Neural cell (in vitro differentiated cells): ENCODE data around the gene PIP5K1B.

Experiments used
- CTCF ChIP-seq: fragments of 450-650 bp; IDR thresholded peaks from 2 replicates; pipeline ENCODE4 v1.5.1; 2014; ENCODE audit warnings: antibody characterized with exemption, mild to moderate bottlenecking, moderate library complexity; ENCODE audit not compliant: poor library complexity, severe bottlenecking
- EZH2 ChIP-seq: fragments of 200-600, 300-800 bp; shearing (Covaris generic), sonication (generic); IDR thresholded peaks from 2 replicates; pipeline ENCODE4 v1.6.1; 2014; ENCODE audit warnings: antibody characterized with exemption, low read length, borderline replicate concordance, mild to moderate bottlenecking; ENCODE audit not compliant: insufficient read depth, poor library complexity, severe bottlenecking
- POLR2AphosphoS5 ChIP-seq: IDR thresholded peaks from 2 replicates; pipeline ENCODE4 v1.6.1; 2012
- RAD21 ChIP-seq: fragments of 450-650 bp; conservative IDR thresholded peaks from 2 replicates; pipeline ENCODE4 v1.6.1; 2014; ENCODE audit warnings: antibody characterized with exemption, mild to moderate bottlenecking, moderate library complexity
- SMC3 ChIP-seq: fragments of 450-650 bp; conservative IDR thresholded peaks from 2 replicates; pipeline ENCODE4 v1.6.1; 2014; ENCODE audit warnings: antibody characterized with exemption, mild to moderate bottlenecking, moderate library complexity; ENCODE audit not compliant: poor library complexity
- TAF1 ChIP-seq: IDR thresholded peaks from 2 replicates; pipeline ENCODE4 v1.6.1; 2012; ENCODE audit warnings: low read depth

GRCh38 chr9:68738358-68738757, 33.3 kb downstream of the PIP5K1B start:
- TF ChIP-seq CTCF: no peak
- TF ChIP-seq TAF1: no peak
- TF ChIP-seq POLR2AphosphoS5: no peak
- TF ChIP-seq EZH2: no peak
- no peak for TF ChIP-seq SMC3
- no peak for TF ChIP-seq RAD21
